Measurements from ENCODE around the gene C15orf39.

The C15orf39 gene

DNA sequence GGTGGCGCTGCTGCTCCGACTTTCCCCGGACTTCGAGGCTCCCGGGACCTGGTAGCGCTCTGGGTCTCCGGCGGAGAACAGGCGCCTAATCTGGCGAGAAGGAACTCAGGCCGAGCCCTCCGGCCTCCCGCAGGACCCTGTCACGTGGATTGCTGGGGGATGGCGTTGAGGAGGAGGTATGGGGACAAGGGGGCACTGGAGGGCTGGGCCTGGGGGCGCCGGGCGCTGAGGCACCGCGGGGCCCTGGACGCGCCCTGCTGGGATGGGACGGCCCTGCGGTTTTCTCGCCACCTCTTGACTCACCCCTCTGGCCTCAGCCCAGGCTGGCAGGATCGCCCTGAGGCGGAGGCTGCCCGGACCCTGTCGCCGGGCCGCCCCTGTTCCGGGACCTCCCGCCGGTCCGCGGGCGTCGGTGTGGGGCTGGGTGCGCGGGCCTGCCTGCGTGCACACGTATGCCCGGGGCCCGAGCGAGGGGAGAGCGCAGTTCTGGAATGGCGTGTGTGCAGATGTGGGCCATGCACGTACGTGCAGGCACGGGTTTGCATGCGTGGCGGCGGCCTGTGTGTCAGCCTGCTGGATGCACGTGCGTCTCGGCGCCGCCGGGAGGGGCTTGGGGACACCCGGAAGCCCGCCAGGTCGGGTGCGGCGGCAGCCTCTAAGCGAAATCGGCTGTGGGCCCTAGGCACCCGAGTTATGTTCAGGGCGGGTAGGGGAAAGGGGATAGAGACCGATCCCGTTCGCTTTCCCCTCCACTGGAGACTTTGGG, 752 bp downstream of the C15orf39 start:
- Histone ChIP-seq H3K36me3 (ENCODE audit: control insufficient read depth, low read length) (peaks cover 38% of the 10 kb centered on the region), H3K79me2 (ENCODE audit: control insufficient read depth, low read length) (peaks cover 60% of the 10 kb centered on the region), H3K4me3 (ENCODE audit: low read length) (peak overlapping the region; percentile 95), H3K27ac (ENCODE audit: low read depth, low read length) (peak overlapping the region; percentile 63), H3K9me3 (ENCODE audit: control insufficient read depth, insufficient read depth, low read length) (no peaks in the 10 kb centered on the region), H3F3A (ENCODE audit: control insufficient read depth, insufficient read depth) (no peaks in the 10 kb centered on the region; the same call in 1 of the 2 replicates), H4K20me1 (ENCODE audit: control insufficient read depth, insufficient read depth, low read depth, low read length) (peaks cover 36% of the 10 kb centered on the region), H3K4me2 (ENCODE audit: low read length) (peak overlapping the region; percentile 78), H3K4me1 (ENCODE audit: control insufficient read depth, low read length) (peaks cover 44% of the 10 kb centered on the region), H3K9me2 (replicated peaks; ENCODE audit: control insufficient read depth, low read length) (no peaks in the 10 kb centered on the region), H3K27me3 (ENCODE audit: control insufficient read depth, low read length) (no peaks in the 10 kb centered on the region)
- TF ChIP-seq, protein P1, sequence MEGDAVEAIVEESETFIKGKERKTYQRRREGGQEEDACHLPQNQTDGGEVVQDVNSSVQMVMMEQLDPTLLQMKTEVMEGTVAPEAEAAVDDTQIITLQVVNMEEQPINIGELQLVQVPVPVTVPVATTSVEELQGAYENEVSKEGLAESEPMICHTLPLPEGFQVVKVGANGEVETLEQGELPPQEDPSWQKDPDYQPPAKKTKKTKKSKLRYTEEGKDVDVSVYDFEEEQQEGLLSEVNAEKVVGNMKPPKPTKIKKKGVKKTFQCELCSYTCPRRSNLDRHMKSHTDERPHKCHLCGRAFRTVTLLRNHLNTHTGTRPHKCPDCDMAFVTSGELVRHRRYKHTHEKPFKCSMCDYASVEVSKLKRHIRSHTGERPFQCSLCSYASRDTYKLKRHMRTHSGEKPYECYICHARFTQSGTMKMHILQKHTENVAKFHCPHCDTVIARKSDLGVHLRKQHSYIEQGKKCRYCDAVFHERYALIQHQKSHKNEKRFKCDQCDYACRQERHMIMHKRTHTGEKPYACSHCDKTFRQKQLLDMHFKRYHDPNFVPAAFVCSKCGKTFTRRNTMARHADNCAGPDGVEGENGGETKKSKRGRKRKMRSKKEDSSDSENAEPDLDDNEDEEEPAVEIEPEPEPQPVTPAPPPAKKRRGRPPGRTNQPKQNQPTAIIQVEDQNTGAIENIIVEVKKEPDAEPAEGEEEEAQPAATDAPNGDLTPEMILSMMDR (IDR thresholded peaks at IDR 0.05; ENCODE audit: low read depth, low read length, poor library complexity, severe bottlenecking): peak; percentile 63
- no peak for TF ChIP-seq EZH2phosphoT487 (IDR thresholded peaks at IDR 0.05; ENCODE audit: borderline replicate concordance, low read length)

DNA sequence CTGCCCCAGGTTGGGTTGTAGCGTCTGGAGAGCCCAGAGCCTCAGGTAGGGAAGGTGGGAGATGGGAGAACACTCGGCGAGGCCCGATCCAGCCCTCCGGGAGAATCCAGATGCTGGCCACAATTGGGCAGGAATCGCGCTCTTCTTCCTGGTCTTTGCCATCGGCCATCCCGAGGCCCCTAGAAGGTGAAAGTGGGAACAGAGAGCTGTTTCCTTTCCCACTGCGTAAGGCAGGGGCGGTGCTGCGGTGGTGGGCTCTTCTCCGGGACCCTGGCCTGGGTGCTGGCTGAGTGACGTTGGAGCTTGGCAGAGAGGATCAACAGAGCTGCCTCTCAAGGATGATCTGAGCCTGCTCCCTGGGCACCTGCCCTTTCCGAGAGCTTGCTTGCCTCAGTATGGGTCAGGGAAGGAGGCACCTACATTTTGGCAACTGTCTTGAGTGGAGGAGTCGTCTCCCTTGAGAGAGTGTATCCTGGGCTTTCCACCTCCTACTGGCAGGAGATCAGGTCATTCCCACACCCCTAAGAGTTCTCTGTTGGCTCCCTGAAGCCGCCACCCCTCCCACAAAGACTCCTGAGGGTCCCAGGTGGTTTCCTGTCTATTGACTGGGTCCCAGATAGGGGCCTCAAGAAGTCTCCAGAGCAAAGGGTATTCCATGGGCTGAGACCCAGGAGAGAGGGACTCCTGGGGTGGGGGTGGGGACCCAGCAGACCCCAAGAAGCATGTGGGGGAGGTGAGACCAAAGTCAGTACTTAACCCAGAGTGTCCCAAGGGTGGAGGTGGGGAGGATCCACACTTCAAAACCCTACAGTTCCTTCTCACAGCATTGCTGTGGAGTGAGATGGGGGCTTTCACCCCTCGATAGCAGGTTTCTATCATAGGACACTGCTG, 1.6 kb downstream of the C15orf39 start:
- Histone ChIP-seq H3K79me2 (ENCODE audit: control insufficient read depth, low read length) (peaks cover 68% of the 10 kb centered on the region), H3K4me1 (ENCODE audit: control insufficient read depth, low read length) (peaks cover 44% of the 10 kb centered on the region), H3K9me3 (ENCODE audit: control insufficient read depth, insufficient read depth, low read length) (no peaks in the 10 kb centered on the region), H3K27ac (ENCODE audit: low read depth, low read length) (peak overlapping the region; percentile 63), H3K36me3 (ENCODE audit: control insufficient read depth, low read length) (peaks cover 46% of the 10 kb centered on the region), H3K27me3 (ENCODE audit: control insufficient read depth, low read length) (no peaks in the 10 kb centered on the region), H3K4me2 (ENCODE audit: low read length) (peak overlapping the region; percentile 78), H3K9me2 (replicated peaks; ENCODE audit: control insufficient read depth, low read length) (no peaks in the 10 kb centered on the region), H3F3A (ENCODE audit: control insufficient read depth, insufficient read depth) (no peaks in the 10 kb centered on the region; the same call in 1 of the 2 replicates), H3K4me3 (ENCODE audit: low read length) (peak overlapping the region; percentile 95), H4K20me1 (ENCODE audit: control insufficient read depth, insufficient read depth, low read depth, low read length) (peaks cover 41% of the 10 kb centered on the region)
- TF ChIP-seq, protein P1 (IDR thresholded peaks at IDR 0.05; ENCODE audit: low read depth, low read length, poor library complexity, severe bottlenecking): no peak
- no peak for TF ChIP-seq EZH2phosphoT487 (IDR thresholded peaks at IDR 0.05; ENCODE audit: borderline replicate concordance, low read length)

DNA sequence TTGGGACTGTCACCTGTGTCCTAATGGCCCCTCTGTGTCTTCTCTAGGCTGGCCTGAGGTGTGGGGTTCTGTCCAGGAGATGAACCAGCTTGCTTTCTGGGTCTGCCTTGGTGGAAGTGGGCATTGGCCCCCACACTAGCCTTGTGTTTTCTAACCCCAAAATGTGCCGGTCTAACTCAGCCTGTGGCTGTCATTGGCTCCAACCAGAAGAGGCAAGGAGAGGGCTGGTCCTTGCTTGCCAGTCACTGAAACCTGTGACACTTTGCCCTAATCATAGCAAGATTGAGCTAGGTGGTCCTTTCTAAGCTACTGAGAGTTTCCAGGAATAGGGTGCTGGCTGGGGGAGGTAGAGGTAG, 2.2 kb downstream of the C15orf39 start:
- no peaks in the 10 kb centered on the region for H3K9me2 ChIP-seq (replicated peaks; ENCODE audit: control insufficient read depth, low read length)
- H3K4me2 ChIP-seq (ENCODE audit: low read length): peak overlapping the region; percentile 78
- no peaks in the 10 kb centered on the region for H3K27me3 ChIP-seq (ENCODE audit: control insufficient read depth, low read length)
- peak overlapping the region; percentile 63 for H3K27ac ChIP-seq (ENCODE audit: low read depth, low read length)
- no peaks in the 10 kb centered on the region for H3K9me3 ChIP-seq (ENCODE audit: control insufficient read depth, insufficient read depth, low read length)
- peaks cover 52% of the 10 kb centered on the region for H3K36me3 ChIP-seq (ENCODE audit: control insufficient read depth, low read length)
- peaks cover 74% of the 10 kb centered on the region for H3K79me2 ChIP-seq (ENCODE audit: control insufficient read depth, low read length)
- H3K4me1 ChIP-seq (ENCODE audit: control insufficient read depth, low read length): peaks cover 40% of the 10 kb centered on the region
- peak overlapping the region; percentile 95 for H3K4me3 ChIP-seq (ENCODE audit: low read length)
- peaks cover 45% of the 10 kb centered on the region for H4K20me1 ChIP-seq (ENCODE audit: control insufficient read depth, insufficient read depth, low read depth, low read length)
- H3F3A ChIP-seq (ENCODE audit: control insufficient read depth, insufficient read depth): no peaks in the 10 kb centered on the region; the same call in 1 of the 2 replicates
- TF ChIP-seq EZH2phosphoT487 (IDR thresholded peaks at IDR 0.05; ENCODE audit: borderline replicate concordance, low read length): no peak
- TF ChIP-seq, protein P1 (IDR thresholded peaks at IDR 0.05; ENCODE audit: low read depth, low read length, poor library complexity, severe bottlenecking): no peak

Data from DOHH2 (cell line).